GM18505 (cell line): ENCODE results near the gene AP4S1.
"Not testable (repeated sequence)": the region's sequence is repeated elsewhere in the genome, so short reads cannot be mapped to it uniquely, and the experiment has no call there.

Source experiments
- ATAC-seq: cut with Tn5 transposase; IDR thresholded peaks from one replicate; pipeline ENCODE4 v1.9.1; 2021; ENCODE audit not compliant: unreplicated experiment
- POLR2A ChIP-seq: IDR thresholded peaks from 4 replicates; pipeline ENCODE4 v1.6.1; 2011; ENCODE audit warnings: borderline replicate concordance; ENCODE audit not compliant: insufficient read depth, insufficient read length; ENCODE audit errors: extremely low read depth

AP4S1 gene

DNA sequence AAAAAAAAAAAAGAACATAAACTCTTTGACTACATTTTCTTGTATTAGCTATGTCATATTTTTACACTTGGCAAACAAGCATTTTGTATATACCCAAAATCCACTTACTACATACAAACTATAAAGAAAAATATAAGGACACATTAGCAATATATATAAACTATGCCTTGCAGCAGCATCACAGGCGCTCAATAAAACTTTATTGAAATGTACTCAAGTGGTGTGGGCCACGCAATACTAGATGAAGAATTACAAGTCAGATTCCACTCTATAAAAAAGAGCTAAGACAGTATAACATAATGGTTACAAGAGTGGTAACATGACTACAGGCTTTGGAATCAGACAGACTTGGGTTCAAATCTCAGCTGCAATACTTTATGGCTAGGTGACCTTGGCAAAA, 3.1 kb upstream of the AP4S1 start:
- ATAC-seq, result no peak
- no peak for TF ChIP-seq POLR2A

DNA sequence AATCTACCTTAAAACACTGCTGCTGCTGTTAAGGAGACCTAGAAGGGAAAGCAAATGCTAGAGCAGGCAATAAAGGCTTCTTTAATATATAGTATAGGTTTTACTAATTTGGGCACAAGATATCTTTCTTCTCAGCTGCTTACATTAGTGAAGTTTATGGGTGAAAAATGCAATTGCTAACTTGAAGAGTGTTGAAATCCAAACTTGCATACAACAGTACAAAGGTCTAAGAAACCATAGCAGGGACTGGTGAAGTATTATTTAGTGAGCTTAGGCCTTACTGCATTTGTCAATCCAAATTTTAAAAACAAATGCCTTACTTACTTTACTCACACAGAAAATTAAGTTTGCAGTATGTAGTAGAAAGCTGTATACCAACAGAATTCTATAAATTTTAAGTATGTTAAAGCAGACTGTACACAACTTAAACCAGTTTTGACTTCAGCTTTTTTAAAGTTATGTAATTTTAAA, 1.4 kb upstream of the AP4S1 start:
- no peak for ATAC-seq
- TF ChIP-seq POLR2A, result no peak

DNA sequence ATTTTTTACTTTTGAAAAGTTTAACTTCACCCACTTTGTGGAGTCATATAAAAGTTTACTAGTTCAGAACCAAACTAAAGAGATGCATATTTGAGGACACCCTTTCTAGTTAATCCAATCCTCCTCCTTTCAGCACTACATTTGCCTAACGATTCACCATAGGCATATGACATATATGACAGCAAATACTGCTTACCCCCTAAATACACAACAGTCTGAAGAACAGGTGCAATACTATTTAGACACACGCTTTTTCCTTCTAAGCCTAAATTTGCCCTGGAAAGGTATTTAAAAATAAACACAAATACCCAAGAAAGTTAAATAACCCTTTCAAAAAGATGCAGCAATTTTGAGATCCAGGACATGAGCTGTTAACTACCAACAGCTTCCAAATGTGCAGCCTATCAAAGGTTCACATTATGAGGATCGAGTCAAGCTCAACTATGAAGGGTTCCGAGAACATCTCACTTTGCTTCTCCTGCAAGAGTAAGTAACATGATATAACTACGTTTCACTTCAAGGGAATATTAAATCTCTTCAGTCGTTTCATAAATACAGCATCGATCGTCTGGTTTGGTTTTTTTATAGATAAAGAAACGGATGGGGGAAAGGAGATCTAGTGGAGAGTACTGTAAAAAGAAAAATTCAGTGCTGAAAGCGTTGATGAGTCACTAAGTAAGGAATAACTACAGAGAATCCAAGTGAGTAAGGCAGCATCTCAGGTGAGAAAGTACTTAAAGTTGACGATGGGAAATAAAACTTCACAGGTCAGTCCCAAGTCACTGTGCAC, 677 bp upstream of the AP4S1 start:
- no peak for ATAC-seq
- TF ChIP-seq POLR2A, result no peak

DNA sequence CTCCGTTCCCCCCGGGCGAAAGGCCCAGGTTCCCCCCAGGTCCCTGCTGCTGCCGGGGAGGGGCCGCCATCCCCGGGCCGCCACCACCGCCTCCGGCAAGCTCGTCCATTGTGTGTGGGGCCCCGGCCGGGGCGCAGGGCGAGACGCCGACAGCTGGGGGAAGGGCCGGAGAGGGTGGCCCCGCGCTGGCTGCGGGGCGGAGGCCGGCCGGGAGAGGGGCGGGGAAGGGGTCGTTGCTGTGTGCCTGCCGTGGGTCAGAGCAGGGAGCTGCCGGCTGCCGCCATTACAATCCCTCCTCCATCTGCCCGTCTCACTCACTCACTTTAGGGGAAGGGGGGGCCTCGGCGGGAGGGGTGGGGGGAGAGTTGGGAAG, 614 bp downstream of the AP4S1 start, which contains the start of gene STRN3:
Gene STRN3, minus strand, starts transcription at position 303 of the 373 bp plus-strand sequence. Its CDS starts 194 bp downstream, at position 109.
- no peak for TF ChIP-seq POLR2A
- ATAC-seq, result no peak

DNA sequence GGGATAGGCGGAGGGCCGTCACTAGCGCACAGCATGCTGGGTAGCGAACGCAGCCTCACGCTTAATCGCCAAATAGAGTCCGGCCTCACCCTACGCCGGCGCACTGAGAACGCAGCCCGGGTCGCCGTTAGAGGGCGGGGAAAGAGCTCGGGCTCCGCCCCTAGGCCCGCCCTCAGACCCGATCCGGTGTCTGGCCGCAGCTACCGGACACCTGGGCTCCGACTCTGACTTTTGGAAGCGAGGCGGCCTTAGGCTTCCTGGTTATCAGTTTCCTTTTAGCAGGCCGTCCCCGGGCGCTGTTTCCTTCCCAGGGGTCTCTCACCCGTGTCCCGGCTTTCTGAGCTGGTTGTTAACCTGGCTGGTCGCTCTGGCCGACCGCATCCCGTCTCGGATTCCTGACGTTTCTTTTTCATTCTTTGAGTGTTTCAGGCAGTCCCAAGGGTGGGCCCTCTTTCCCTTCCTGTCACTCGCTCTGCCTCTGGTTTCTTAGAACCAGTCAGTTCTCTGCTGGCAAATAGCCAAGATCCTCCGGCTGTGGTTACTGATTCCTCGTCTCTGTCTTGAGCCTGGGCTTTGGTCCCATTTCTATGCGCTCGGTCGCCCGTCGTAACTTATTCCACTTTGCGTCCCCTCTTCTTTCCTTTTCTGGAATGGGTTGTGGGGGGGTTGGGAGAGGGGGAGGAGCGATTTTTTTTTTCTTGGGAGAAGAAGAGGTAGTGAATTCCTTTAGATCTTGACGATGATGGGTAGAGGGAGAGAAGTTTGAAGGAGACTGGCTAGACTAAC, 1.2 kb downstream of the AP4S1 start:
- TF ChIP-seq POLR2A, result peak; percentile 91
- peak; percentile 93 for ATAC-seq

DNA sequence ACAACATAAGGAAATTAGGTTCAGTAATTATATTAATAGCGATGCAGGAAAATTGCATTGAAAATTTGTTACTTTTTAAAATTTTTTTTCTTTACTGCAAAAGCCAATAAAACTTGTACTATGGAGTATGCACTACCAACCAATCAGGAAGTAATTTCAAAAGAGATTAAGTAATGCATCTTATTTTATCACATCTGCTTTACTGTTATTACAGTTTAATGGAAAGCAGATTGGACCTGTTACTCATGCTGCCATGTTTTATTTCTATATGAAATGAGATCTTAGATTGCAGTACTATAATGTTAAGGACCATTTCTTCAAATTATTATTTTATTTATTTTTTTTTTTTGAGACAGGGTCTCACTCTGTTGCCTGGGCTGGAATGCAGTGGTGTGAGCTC, 2.4 kb downstream of the AP4S1 start:
- no peak for TF ChIP-seq POLR2A
- ATAC-seq, result no peak

DNA sequence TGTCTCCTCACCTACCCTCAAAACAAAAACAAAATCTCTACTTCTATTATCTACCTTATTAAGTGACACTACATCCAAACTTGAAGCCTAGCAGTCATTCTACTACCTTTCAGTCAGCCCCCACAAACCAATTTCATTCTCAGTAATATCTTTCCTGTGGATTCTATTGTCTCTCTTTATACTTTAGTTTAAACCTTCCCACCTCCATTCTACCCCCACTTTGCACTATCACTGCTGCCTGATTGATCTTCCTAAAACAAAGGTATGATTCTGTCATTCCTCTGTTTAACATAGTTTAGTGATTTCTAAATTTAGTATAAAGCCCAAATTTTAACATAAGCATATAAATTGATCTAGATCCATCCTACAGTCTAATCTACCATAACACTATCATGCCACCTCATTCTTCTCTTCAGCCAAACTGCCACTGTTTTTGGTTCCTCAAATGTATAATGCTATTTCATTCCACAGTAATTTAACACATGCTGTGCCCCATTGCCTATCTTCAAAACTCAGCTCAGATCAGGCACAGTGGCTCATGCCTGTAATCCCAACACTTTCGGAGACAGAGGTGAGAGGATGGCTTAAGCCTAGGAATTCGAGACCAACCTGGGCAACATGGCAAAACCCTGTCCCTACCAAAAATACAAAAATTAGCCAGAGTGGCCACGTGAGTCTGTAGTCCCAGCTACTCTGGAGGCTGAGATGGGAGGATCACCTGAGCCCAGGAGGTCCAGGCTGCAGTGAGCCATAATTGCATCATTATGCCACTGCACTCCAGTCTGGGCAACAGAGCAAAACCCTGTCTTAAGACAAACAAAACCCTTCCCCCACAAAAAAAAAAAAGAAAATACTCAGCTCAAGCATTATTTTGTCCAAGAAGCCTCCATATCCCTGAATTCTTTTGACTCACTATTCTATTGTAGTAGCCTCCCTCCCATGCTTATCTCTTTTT, 3.8 kb downstream of the AP4S1 start:
- TF ChIP-seq POLR2A, result no peak
- no peak for ATAC-seq

DNA sequence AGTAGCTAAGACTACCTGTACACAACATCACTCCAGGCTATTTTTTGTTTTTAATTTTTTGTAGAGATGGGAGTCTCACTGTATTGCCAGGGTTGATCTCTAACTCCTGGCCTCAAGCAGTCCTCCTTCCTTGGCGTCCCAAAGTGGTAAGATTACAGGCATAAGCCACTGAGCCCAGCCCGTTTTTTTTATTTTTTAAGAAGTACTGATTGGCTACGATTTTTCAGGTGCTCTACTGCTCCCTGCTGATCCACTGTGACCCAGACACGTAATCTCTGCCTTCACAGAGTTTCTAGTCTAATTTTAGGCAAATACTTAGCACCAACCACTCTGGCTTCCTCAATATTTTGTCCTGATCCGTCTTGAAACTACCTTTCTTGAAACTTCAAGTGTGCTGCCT, 5.0 kb downstream of the AP4S1 start:
- TF ChIP-seq POLR2A, result no peak
- no peak for ATAC-seq

DNA sequence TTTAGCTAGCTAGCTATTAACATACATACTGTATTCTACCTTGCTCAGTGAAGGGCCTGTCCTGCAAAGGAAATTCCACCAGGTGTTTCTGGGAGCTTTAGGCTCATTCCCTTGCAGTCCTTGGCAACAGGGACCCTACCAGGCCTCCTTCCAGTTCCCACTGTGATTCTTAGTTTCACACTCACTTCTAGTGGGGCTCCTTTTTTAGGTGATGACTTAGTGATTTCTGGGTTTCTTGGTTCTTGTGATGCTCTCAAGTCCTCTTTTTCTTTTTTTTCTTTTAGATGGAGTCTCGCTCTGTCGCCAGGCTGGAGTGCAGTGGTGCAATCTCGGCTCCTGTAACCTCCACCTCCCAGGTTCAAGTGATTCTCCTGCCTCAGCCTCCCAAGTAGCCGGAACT, 11.1 kb downstream of the AP4S1 start:
- ATAC-seq, result no peak
- TF ChIP-seq POLR2A, result no peak

DNA sequence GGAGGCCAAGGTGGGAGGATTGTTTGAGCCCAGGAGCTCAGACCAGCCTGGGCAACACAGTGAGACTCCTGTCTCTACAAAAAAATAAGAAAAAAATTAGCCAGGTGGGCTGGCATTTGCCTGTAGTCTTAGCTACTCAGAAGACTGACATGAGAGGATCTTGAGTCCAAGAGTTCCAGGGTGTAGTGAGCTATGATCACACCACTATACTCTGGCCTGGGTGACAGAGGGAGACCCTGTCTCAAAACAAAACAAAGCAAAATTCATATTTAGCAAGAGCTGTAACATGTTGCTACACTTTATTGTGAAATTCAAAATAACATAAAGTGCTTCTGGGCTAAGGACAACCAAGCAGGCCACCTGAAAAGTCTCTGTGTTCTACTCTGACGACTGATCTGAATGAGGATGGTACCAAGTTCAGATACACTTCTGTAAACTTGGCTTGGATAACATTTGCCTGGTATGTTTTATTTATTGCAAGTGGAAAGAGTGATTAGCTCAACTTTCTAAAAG, 12.3 kb downstream of the AP4S1 start:
- no peak for ATAC-seq
- TF ChIP-seq POLR2A, result no peak

DNA sequence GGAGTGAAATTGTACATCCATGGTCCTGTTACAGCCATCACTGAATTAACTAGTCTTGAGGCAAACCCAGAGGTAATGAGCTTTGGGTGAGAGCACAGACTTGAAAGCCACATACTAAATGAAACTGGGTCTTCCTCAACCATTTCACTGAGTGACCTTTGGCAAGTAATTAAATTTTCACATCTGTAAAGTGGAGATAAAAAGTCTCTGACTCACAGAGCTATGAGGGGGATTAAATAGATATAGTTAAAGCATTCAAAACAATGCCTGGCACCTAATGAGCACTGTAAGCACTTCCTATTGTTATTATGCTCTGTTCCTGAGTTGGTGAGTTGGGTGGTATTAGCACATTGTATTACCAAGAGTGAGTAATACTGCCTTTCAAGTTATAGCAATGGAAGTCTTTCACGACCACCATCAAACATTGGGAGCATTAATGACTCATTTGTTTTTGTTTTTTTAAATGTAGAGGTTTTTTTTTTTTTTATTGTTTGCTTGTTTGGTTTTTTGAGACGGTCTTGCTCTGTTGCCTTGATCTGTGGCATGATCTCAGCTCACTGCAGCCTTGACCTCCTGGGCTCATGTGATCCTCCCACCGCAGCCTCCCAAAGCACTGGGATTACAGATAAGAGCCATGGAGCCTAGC, 13.2 kb downstream of the AP4S1 start:
- TF ChIP-seq POLR2A, result no peak
- ATAC-seq, result no peak

DNA sequence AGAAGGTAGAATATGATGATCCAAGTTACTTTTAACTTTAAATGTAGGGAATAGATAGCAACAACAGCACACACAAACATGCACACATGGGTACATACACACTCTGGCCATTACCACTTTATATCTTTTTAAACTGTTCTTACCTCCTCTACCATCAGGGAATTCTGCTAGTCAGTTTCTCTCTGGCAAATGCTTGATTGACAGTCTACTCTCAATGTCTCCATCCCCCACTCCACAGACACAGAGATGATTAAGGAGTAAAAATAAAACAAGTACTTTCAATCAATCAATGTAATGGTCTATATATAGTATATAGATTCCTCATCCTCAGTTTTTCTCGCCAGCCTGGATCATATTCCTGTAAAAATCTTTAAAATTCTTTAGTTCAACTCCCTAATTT, 16.9 kb downstream of the AP4S1 start:
- ATAC-seq, result no peak
- no peak for TF ChIP-seq POLR2A

DNA sequence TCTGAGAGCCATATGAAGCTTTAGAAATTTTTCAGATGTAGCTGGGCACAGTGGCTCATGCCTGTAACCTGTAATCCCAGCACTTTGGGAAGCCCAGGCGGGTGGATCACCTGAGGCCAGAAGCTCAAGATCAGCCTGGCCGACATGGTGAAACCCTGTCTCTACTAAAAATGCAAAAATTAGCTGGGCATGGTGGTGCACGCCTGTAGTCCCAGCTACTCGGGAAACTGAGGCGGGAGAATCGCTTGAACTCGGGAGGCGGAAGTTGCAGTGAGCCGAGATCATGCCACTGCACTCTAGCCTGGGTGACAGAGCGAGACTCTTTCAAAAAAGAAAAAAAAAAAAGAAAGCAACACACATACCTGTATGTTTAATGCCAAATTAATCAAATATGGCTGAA, 17.4 kb downstream of the AP4S1 start:
- ATAC-seq, result not testable (repeated sequence)
